CD4-positive, alpha-beta memory T cell (primary cell): ENCODE data around the gene NHEJ1. TPM values are rescaled to one million over a fixed set of nuclear protein-coding genes. Genes with fewer than 3 reads are reported as not detected.

Experiments
- CTCF ChIA-PET: fragments of 350-600 bp; sonication (Branson Sonifier 250); formaldehyde crosslinking; loops from one replicate; lab custom pipeline; 2021; ENCODE audit warnings: inconsistent platforms; ENCODE audit not compliant: partially characterized antibody; lab: Charles Lee
- POLR2A ChIA-PET: fragments of 350-600 bp; sonication (Branson Sonifier 250); formaldehyde crosslinking; loops from one replicate; lab custom pipeline; 2021; ENCODE audit not compliant: partially characterized antibody; lab: Charles Lee
- DNase-seq, 5 donors: peaks; one replicate each; pipeline versions ENCODE4 v3.0.0 to v3.0.0-alpha.2; 2020 to 2022; ENCODE audit warnings: mixed read lengths in 1 of 5
- H3K27ac ChIP-seq: one replicate; pipeline ENCODE4 v1.7.0; 2013; ENCODE audit warnings: low read depth, low read length
- H3K27me3 ChIP-seq: 2 replicates; pipeline ENCODE4 v1.7.0; 2013; ENCODE audit warnings: mild to moderate bottlenecking, low read length, moderate library complexity; ENCODE audit not compliant: insufficient read depth
- H3K36me3 ChIP-seq: 2 replicates; pipeline ENCODE4 v1.7.0; 2013; ENCODE audit warnings: mild to moderate bottlenecking, low read length, moderate library complexity; ENCODE audit not compliant: insufficient read depth
- H3K4me1 ChIP-seq: 2 replicates; pipeline ENCODE4 v1.7.0; 2013; ENCODE audit warnings: mild to moderate bottlenecking, low read length, moderate library complexity; ENCODE audit not compliant: insufficient read depth
- H3K4me3 ChIP-seq, 2 donors: one replicate each; pipeline ENCODE4 v1.7.0; 2013; ENCODE audit warnings: low read length in 2 of 2, mild to moderate bottlenecking in 1 of 2
- H3K9me3 ChIP-seq, 2 donors: one replicate each; pipeline ENCODE4 v1.7.0; 2013; ENCODE audit warnings: low read length in 2 of 2, control low read depth in 1 of 2; ENCODE audit not compliant: control insufficient read depth in 1 of 2
- H3K27ac Mint-ChIP-seq, 7 donors: one replicate each; pipeline ENCODE4 v1.8.0; 2020 to 2021; ENCODE audit warnings: mixed read lengths in 7 of 7, mild to moderate bottlenecking in 6 of 7, inconsistent platforms in 3 of 7, moderate library complexity in 3 of 7
- H3K27me3 Mint-ChIP-seq, 2 donors: one replicate each; pipeline ENCODE4 v1.8.0; 2020 to 2021; ENCODE audit warnings: mixed read lengths in 2 of 2
- H3K36me3 Mint-ChIP-seq, 2 donors: one replicate each; pipeline ENCODE4 v1.8.0; 2020 to 2021; ENCODE audit warnings: mixed read lengths in 2 of 2, inconsistent platforms in 1 of 2, mild to moderate bottlenecking in 1 of 2
- H3K4me1 Mint-ChIP-seq, 4 donors: one replicate each; pipeline ENCODE4 v1.8.0; 2020 to 2021; ENCODE audit warnings: mixed read lengths in 4 of 4, mild to moderate bottlenecking in 1 of 4
- H3K4me3 Mint-ChIP-seq, 8 donors: one replicate each; pipeline ENCODE4 v1.8.0; 2020 to 2021; ENCODE audit warnings: mixed read lengths in 8 of 8, mild to moderate bottlenecking in 7 of 8, moderate library complexity in 6 of 8, inconsistent platforms in 3 of 8
- H3K9me3 Mint-ChIP-seq, 8 donors: one replicate each; pipeline ENCODE4 v1.8.0; 2020 to 2021; ENCODE audit warnings: mixed read lengths in 8 of 8, mild to moderate bottlenecking in 5 of 8, inconsistent platforms in 3 of 8, moderate library complexity in 1 of 8
- intact Hi-C: fragments of 100-400 bp; cut with micrococcal nuclease; formaldehyde crosslinking; loops from one replicate; pipeline ENCODE4 v1.15.1; 2023
- polyA plus RNA-seq, 2 donors: library from polyadenylated mRNA; unstranded; fragments of 300-500 nt; fragmentation: Illumina TruSeq; gene quantifications; one replicate each; pipeline ENCODE4 v1.2.3, GENCODE V29; 2021
- total RNA-seq, 2 experiments: library from RNA; stranded (reverse); gene quantifications; one replicate each; pipeline ENCODE4 v1.2.3, GENCODE V29; 2021

NHEJ1 gene
- total and polyA plus RNA-seq, 4 experiments from 2014 or later, result 14.1 to 27.5 (median 20.5) TPM

- intact Hi-C loops, result no loop called here
- H3K36me3 ChIP-seq, result no peaks in the 10 kb centered on the region
- no peak overlapping the region for H3K4me3 ChIP-seq
- H3K27ac ChIP-seq, result no peak overlapping the region
- Mint-ChIP-seq H3K36me3 (peaks cover 9 to 19% of the 10 kb centered on the region in 2 donors), H3K9me3 (no peaks in the 10 kb centered on the region), H3K4me1 (no peaks in the 10 kb centered on the region), H3K4me3 (no peak overlapping the region), H3K27ac (no peak overlapping the region), H3K27me3 (no peaks in the 10 kb centered on the region)
- POLR2A ChIA-PET, result no interaction called here
- no peaks in the 10 kb centered on the region for H3K27me3 ChIP-seq
- no peaks in the 10 kb centered on the region for H3K9me3 ChIP-seq
- no peaks in the 10 kb centered on the region for H3K4me1 ChIP-seq
- CTCF ChIA-PET, result interaction anchor here (1.6 to 2.0 kb wide), 2 partner anchors 8 to 37 kb away, joined by 5 to 7 read pairs; no protein-coding TSS in a partner anchor
- DNase-seq, result no peak
Measured at GRCh38 chr2:219095406-219095935, 65.1 kb downstream of the NHEJ1 start.

- no peaks in the 10 kb centered on the region for H3K27me3 Mint-ChIP-seq
- ChIA-PET POLR2A (no interaction called here), CTCF (interaction anchor here (2.0 kb wide), 1 partner anchor 10 kb away, joined by 7 read pairs; no protein-coding TSS in a partner anchor)
- H3K4me3 Mint-ChIP-seq, result no peak overlapping the region
- intact Hi-C loops, result no loop called here
- no peak for DNase-seq
- H3K4me3 ChIP-seq, result no peak overlapping the region
- H3K4me1 ChIP-seq, result no peaks in the 10 kb centered on the region
- no peaks in the 10 kb centered on the region for H3K4me1 Mint-ChIP-seq
- no peaks in the 10 kb centered on the region for H3K9me3 ChIP-seq
- H3K36me3 Mint-ChIP-seq, result peaks cover 12 to 22% of the 10 kb centered on the region in 2 donors
- no peak overlapping the region for H3K27ac Mint-ChIP-seq
- H3K9me3 Mint-ChIP-seq, result no peaks in the 10 kb centered on the region
- no peaks in the 10 kb centered on the region for H3K27me3 ChIP-seq
- H3K27ac ChIP-seq, result no peak overlapping the region
- H3K36me3 ChIP-seq, result no peaks in the 10 kb centered on the region
Measured at GRCh38 chr2:219094171-219094570, 66.4 kb downstream of the NHEJ1 start.

- Mint-ChIP-seq H3K36me3 (peaks cover 19 to 35% of the 10 kb centered on the region in 2 donors), H3K4me3 (no peak overlapping the region), H3K27ac (no peak overlapping the region), H3K27me3 (no peaks in the 10 kb centered on the region), H3K9me3 (no peaks in the 10 kb centered on the region), H3K4me1 (peaks cover 0 to 2% (median under 1%) of the 10 kb centered on the region in 4 donors)
- no peak for DNase-seq
- Histone ChIP-seq H3K4me1 (no peaks in the 10 kb centered on the region), H3K27ac (no peak overlapping the region), H3K27me3 (no peaks in the 10 kb centered on the region), H3K9me3 (no peaks in the 10 kb centered on the region), H3K36me3 (no peaks in the 10 kb centered on the region), H3K4me3 (no peak overlapping the region)
- POLR2A ChIA-PET, result no interaction called here
- CTCF ChIA-PET, result interaction anchor here (1.6 kb wide), 1 partner anchor 12 kb away, joined by 3 read pairs; no protein-coding TSS in a partner anchor
- intact Hi-C loops, result no loop called here
Measured at GRCh38 chr2:219090436-219091299, 69.9 kb downstream of the NHEJ1 start.

GRCh38 chr2:219089330-219089729, 71.3 kb downstream of the NHEJ1 start:
- Mint-ChIP-seq H3K9me3 (no peaks in the 10 kb centered on the region), H3K27ac (no peak overlapping the region), H3K36me3 (peaks cover 16 to 28% of the 10 kb centered on the region in 2 donors), H3K27me3 (no peaks in the 10 kb centered on the region), H3K4me1 (peaks cover 0 to 10% (median 3%) of the 10 kb centered on the region in 4 donors), H3K4me3 (no peak overlapping the region)
- Histone ChIP-seq H3K36me3 (no peaks in the 10 kb centered on the region), H3K4me1 (no peaks in the 10 kb centered on the region), H3K27ac (no peak overlapping the region), H3K9me3 (no peaks in the 10 kb centered on the region), H3K4me3 (no peak overlapping the region), H3K27me3 (no peaks in the 10 kb centered on the region)
- DNase-seq, result no peak
- ChIA-PET CTCF (no interaction called here), POLR2A (no interaction called here)
- intact Hi-C loops, result no loop called here

- ChIA-PET CTCF (interaction anchor here (0.6 to 1.9 kb wide), 6 partner anchors 13 to 140 kb away, joined by 3 to 8 read pairs (median 4); no protein-coding TSS in a partner anchor), POLR2A (no interaction called here)
- Mint-ChIP-seq H3K9me3 (no peaks in the 10 kb centered on the region), H3K27ac (no peak overlapping the region), H3K4me1 (peaks cover 0 to 10% (median 3%) of the 10 kb centered on the region in 4 donors), H3K27me3 (no peaks in the 10 kb centered on the region), H3K36me3 (peaks cover 12 to 18% of the 10 kb centered on the region in 2 donors), H3K4me3 (no peak overlapping the region)
- H3K9me3 ChIP-seq, result no peaks in the 10 kb centered on the region
- no peak overlapping the region for H3K4me3 ChIP-seq
- H3K27me3 ChIP-seq, result no peaks in the 10 kb centered on the region
- no peaks in the 10 kb centered on the region for H3K4me1 ChIP-seq
- no peaks in the 10 kb centered on the region for H3K36me3 ChIP-seq
- intact Hi-C loops, result no loop called here
- DNase-seq, result no peak
- no peak overlapping the region for H3K27ac ChIP-seq
Measured at GRCh38 chr2:219087848-219088247, 72.8 kb downstream of the NHEJ1 start.

- Mint-ChIP-seq H3K4me1 (peaks cover 0 to 10% (median 3%) of the 10 kb centered on the region in 4 donors), H3K36me3 (peaks cover 10 to 18% of the 10 kb centered on the region in 2 donors), H3K27me3 (no peaks in the 10 kb centered on the region), H3K27ac (no peak overlapping the region), H3K9me3 (no peaks in the 10 kb centered on the region), H3K4me3 (no peak overlapping the region)
- intact Hi-C loops, result no loop called here
- H3K4me3 ChIP-seq, result no peak overlapping the region
- H3K27me3 ChIP-seq, result no peaks in the 10 kb centered on the region
- CTCF ChIA-PET, result interaction anchor here (1.3 to 1.9 kb wide), 2 partner anchors 14 to 67 kb away, joined by 5 to 8 read pairs; no protein-coding TSS in a partner anchor
- no peaks in the 10 kb centered on the region for H3K4me1 ChIP-seq
- POLR2A ChIA-PET, result no interaction called here
- no peak overlapping the region for H3K27ac ChIP-seq
- no peaks in the 10 kb centered on the region for H3K36me3 ChIP-seq
- no peaks in the 10 kb centered on the region for H3K9me3 ChIP-seq
- no peak for DNase-seq
Measured at GRCh38 chr2:219087361-219087760, 73.3 kb downstream of the NHEJ1 start.

GRCh38 chr2:219086196-219086595, 74.4 kb downstream of the NHEJ1 start:
- CTCF ChIA-PET, result no interaction called here
- no peaks in the 10 kb centered on the region for H3K27me3 Mint-ChIP-seq

More at GRCh38 chr2:219086196-219086595, 74.4 kb downstream of the NHEJ1 start:
- H3K9me3 Mint-ChIP-seq, result no peaks in the 10 kb centered on the region
- no peak overlapping the region for H3K27ac ChIP-seq
- no peak overlapping the region for H3K4me3 ChIP-seq
- H3K4me1 Mint-ChIP-seq, result peaks cover 0 to 10% (median 3%) of the 10 kb centered on the region in 4 donors
- H3K4me1 ChIP-seq, result no peaks in the 10 kb centered on the region
- DNase-seq, result no peak
- H3K27me3 ChIP-seq, result no peaks in the 10 kb centered on the region
- H3K36me3 ChIP-seq, result no peaks in the 10 kb centered on the region
- peaks cover 10 to 18% of the 10 kb centered on the region in 2 donors for H3K36me3 Mint-ChIP-seq
- intact Hi-C loops, result no loop called here
- POLR2A ChIA-PET, result no interaction called here
- H3K9me3 ChIP-seq, result no peaks in the 10 kb centered on the region
- H3K4me3 Mint-ChIP-seq, result no peak overlapping the region
- no peak overlapping the region for H3K27ac Mint-ChIP-seq
